A673 (cell line): Measurements from ENCODE around the gene SLC40A1. TPM values are rescaled to one million over a fixed set of nuclear protein-coding genes. Genes with fewer than 3 reads are reported as not detected.

Source experiments
- BruUV-seq: library from RNA; stranded (reverse); fragments of 400-500 nt; replicated peaks from 2 replicates; lab custom pipeline; 2021; lab: Mats Ljungman, UMichigan
- CTCF ChIA-PET: fragments of 300-600 bp; sonication (Branson Sonifier 250); formaldehyde crosslinking; loops from one replicate; lab custom pipeline; 2022; ENCODE audit warnings: antibody characterized with exemption; lab: Charles Lee
- POLR2A ChIA-PET: fragments of 300-600 bp; sonication (Branson Sonifier 250); formaldehyde crosslinking; loops from one replicate; lab custom pipeline; 2022; ENCODE audit warnings: antibody characterized with exemption; ENCODE audit not compliant: low non-redundant PET; lab: Charles Lee
- DNase-seq: peaks from one replicate; pipeline ENCODE4 v3.0.0-alpha.2; 2015; ENCODE audit warnings: low spot score
- H3K27ac ChIP-seq: fragments of 200-600 bp; sonication (generic); 2 replicates; pipeline ENCODE4 v1.5.1; 2016; ENCODE audit warnings: mixed run types, low read depth, mild to moderate bottlenecking, mixed read lengths, antibody characterized with exemption, low read length; ENCODE audit not compliant: poor library complexity, severe bottlenecking
- H3K27me3 ChIP-seq: fragments of 200-600 bp; sonication (generic); replicated peaks from 2 replicates; pipeline ENCODE4 v1.6.1; 2017; ENCODE audit warnings: mixed run types, low read depth, mild to moderate bottlenecking, mixed read lengths, antibody characterized with exemption, low read length; ENCODE audit not compliant: insufficient read depth, poor library complexity
- H3K36me3 ChIP-seq: fragments of 200-600 bp; sonication (generic); 2 replicates; pipeline ENCODE4 v1.6.1; 2016; ENCODE audit warnings: mixed run types, mild to moderate bottlenecking, mixed read lengths, antibody characterized with exemption, low read length; ENCODE audit not compliant: insufficient read depth, poor library complexity, severe bottlenecking
- H3K4me1 ChIP-seq: fragments of 200-600 bp; sonication (generic); 2 replicates; pipeline ENCODE4 v1.6.1; 2017; ENCODE audit warnings: mixed run types, mild to moderate bottlenecking, mixed read lengths, antibody characterized with exemption, low read length; ENCODE audit not compliant: insufficient read depth, poor library complexity, severe bottlenecking
- H3K4me3 ChIP-seq: fragments of 200-600 bp; sonication (generic); 2 replicates; pipeline ENCODE4 v1.5.1; 2016; ENCODE audit warnings: low read depth, mixed run types, mild to moderate bottlenecking, mixed read lengths, low read length; ENCODE audit not compliant: poor library complexity, severe bottlenecking
- H3K9me3 ChIP-seq: fragments of 200-600 bp; sonication (generic); 2 replicates; pipeline ENCODE4 v1.6.1; 2016; ENCODE audit warnings: mixed run types, low read depth, mild to moderate bottlenecking, mixed read lengths, antibody characterized with exemption, low read length; ENCODE audit not compliant: poor library complexity, severe bottlenecking
- EZH2 ChIP-seq: fragments of 200-600 bp; sonication (generic); IDR thresholded peaks from 2 replicates; pipeline ENCODE4 v1.6.1; 2017; ENCODE audit warnings: borderline replicate concordance, low read depth, mild to moderate bottlenecking, mixed read lengths, antibody characterized with exemption, low read length; ENCODE audit not compliant: poor library complexity, severe bottlenecking
- intact Hi-C: fragments of 100-400 bp; cut with micrococcal nuclease; formaldehyde crosslinking; loops from one replicate; pipeline ENCODE4 v1.10.0; 2022; ENCODE audit not compliant: unreplicated experiment
- total RNA-seq: library from RNA; stranded (reverse); gene quantifications from 2 replicates; pipeline ENCODE4 v1.2.3, GENCODE V29; 2021
- TF ChIP-seq, protein P1 (sequence below): fragments of 300-800, 200-600 bp; sonication (generic); conservative IDR thresholded peaks from 2 replicates; pipeline ENCODE4 v1.5.1; 2017; ENCODE audit warnings: low read depth, mild to moderate bottlenecking, antibody characterized with exemption, low read length, moderate library complexity, mixed read lengths

SLC40A1 gene
- total RNA-seq, 1 experiment from 2014 or later: 1.9 TPM

DNA sequence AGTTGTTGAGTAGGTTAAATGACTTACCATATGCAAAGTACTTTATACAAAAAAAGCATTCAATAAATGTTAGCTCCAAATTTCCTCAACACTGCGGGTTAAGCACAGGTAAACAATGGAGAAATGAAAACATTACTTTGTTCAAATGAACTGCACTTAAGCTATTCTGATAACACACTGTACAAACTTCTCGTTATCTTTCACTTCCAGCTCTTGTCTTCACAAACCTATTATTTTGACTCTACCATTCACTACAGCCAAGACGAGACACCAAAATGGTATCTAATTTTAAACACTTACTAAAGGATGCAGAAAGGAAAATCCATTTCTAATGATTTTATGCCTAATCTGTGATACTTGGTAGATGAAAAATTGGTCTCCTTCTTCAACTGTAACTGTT lies 43.8 kb downstream of the SLC40A1 start:
- intact Hi-C loops: no loop called here
- ChIA-PET POLR2A (no interaction called here), CTCF (no interaction called here)
- no peak for TF ChIP-seq EZH2
- TF ChIP-seq, protein P1, sequence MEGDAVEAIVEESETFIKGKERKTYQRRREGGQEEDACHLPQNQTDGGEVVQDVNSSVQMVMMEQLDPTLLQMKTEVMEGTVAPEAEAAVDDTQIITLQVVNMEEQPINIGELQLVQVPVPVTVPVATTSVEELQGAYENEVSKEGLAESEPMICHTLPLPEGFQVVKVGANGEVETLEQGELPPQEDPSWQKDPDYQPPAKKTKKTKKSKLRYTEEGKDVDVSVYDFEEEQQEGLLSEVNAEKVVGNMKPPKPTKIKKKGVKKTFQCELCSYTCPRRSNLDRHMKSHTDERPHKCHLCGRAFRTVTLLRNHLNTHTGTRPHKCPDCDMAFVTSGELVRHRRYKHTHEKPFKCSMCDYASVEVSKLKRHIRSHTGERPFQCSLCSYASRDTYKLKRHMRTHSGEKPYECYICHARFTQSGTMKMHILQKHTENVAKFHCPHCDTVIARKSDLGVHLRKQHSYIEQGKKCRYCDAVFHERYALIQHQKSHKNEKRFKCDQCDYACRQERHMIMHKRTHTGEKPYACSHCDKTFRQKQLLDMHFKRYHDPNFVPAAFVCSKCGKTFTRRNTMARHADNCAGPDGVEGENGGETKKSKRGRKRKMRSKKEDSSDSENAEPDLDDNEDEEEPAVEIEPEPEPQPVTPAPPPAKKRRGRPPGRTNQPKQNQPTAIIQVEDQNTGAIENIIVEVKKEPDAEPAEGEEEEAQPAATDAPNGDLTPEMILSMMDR: no peak
- Histone ChIP-seq H3K4me3 (no peak overlapping the region), H3K27me3 (no peaks in the 10 kb centered on the region), H3K9me3 (no peaks in the 10 kb centered on the region), H3K27ac (no peak overlapping the region), H3K36me3 (no peaks in the 10 kb centered on the region), H3K4me1 (no peaks in the 10 kb centered on the region)
- DNase-seq: no peak
- BruUV-seq: no TSS peak

- ChIA-PET POLR2A (no interaction called here), CTCF (no interaction called here)
- Histone ChIP-seq H3K9me3 (no peaks in the 10 kb centered on the region), H3K36me3 (no peaks in the 10 kb centered on the region), H3K4me1 (no peaks in the 10 kb centered on the region), H3K27ac (no peak overlapping the region), H3K27me3 (no peaks in the 10 kb centered on the region), H3K4me3 (no peak overlapping the region)
- DNase-seq: no peak
- no TSS peak for BruUV-seq
- intact Hi-C loops: no loop called here
- TF ChIP-seq EZH2: no peak
- TF ChIP-seq, protein P1: no peak
Measured at GRCh38 chr2:189534854-189535832, 45.4 kb downstream of the SLC40A1 start.

DNA sequence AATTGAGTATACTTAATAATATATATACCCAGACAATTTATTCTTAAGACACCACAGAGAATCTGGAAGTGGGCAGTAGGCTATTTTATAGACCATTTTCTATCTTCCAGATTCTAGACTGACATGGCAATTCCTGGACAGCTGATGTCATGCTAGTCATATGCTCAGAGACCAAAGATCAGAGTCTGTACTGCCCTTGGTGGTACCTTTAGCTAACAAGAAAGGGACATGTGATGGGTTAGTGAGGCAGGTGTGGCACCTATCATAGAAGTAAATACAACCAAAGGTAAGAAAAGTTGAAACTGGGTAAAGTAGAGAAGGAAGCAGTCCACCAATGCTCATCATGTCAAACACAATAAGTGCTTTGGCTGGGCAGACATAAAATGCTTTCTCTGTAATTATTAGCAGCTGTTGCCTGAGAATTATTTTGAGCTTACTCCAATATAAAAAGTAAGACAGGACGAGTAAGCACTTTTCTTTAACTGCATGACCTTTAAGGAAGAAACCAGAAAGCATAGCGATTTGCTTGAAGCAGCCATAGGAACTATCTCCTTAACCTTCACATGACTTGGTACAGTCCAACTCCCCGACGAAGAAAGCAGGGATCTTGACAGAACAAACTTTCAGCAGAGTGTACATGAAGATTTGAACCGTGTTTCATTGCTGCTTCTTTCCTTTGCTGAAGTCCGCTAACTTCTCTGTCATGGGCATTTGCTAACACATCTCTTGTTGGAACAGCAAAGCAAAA lies 47.1 kb downstream of the SLC40A1 start:
- ChIA-PET POLR2A (interaction anchor here (0.7 kb wide), 1 partner anchor 52 kb away, joined by 3 read pairs; no protein-coding TSS in a partner anchor), CTCF (no interaction called here)
- Histone ChIP-seq H3K9me3 (no peaks in the 10 kb centered on the region), H3K36me3 (no peaks in the 10 kb centered on the region), H3K4me1 (no peaks in the 10 kb centered on the region), H3K27me3 (no peaks in the 10 kb centered on the region), H3K27ac (no peak overlapping the region), H3K4me3 (no peak overlapping the region)
- BruUV-seq: no TSS peak
- TF ChIP-seq, protein P1: no peak
- TF ChIP-seq EZH2: no peak
- DNase-seq: no peak
- intact Hi-C loops: no loop called here
